Kidney (tissue), 14 donors: ENCODE results near the gene BRDT. TPM values are rescaled to one million over a fixed set of nuclear protein-coding genes. Genes with fewer than 3 reads are reported as not detected.

Source experiments
- DNase-seq, 5 donors: peaks; one replicate each; pipeline ENCODE4 v3.0.0-alpha.2; 2013 to 2020
- FAIRE-seq: peaks from 2 replicates; lab custom pipeline; 2012; peaks lifted over from hg19 to GRCh38; lab: Jason Lieb, UNC
- H3K27ac ChIP-seq, 2 donors: one replicate each; pipeline ENCODE4 v1.7.0; 2013; ENCODE audit warnings: low read depth in 2 of 2, low read length in 2 of 2, inconsistent platforms in 1 of 2
- H3K27me3 ChIP-seq: one replicate; pipeline ENCODE4 v1.7.1; 2013; ENCODE audit warnings: low read length, inconsistent platforms; ENCODE audit not compliant: control insufficient read depth, insufficient read depth
- H3K36me3 ChIP-seq, 3 donors: one replicate each; pipeline versions ENCODE4 v1.7.0 to v1.7.1; 2013; ENCODE audit warnings: low read length in 3 of 3, control low read depth in 1 of 3, inconsistent platforms in 1 of 3; ENCODE audit not compliant: insufficient read depth in 3 of 3, control insufficient read depth in 2 of 3
- H3K4me1 ChIP-seq, 3 donors: one replicate each; pipeline versions ENCODE4 v1.7.0 to v1.7.1; 2013; ENCODE audit warnings: low read length in 3 of 3, inconsistent platforms in 1 of 3, low read depth in 1 of 3; ENCODE audit not compliant: control insufficient read depth in 2 of 3, insufficient read depth in 2 of 3
- H3K4me3 ChIP-seq, 3 donors: one replicate each; pipeline versions ENCODE4 v1.7.0 to v1.8.1; 2013; ENCODE audit warnings: low read length in 3 of 3, control low read depth in 1 of 3, inconsistent platforms in 1 of 3
- H3K9ac ChIP-seq, 3 donors: one replicate each; pipeline versions ENCODE4 v1.7.0 to v1.7.1; 2013; ENCODE audit warnings: low read length in 3 of 3, control low read depth in 1 of 3, inconsistent platforms in 1 of 3
- H3K9me3 ChIP-seq, 3 donors: one replicate each; pipeline versions ENCODE4 v1.7.0 to v1.7.1; 2013; ENCODE audit warnings: low read length in 3 of 3, control low read depth in 1 of 3, inconsistent platforms in 1 of 3; ENCODE audit not compliant: control insufficient read depth in 2 of 3, insufficient read depth in 1 of 3
- CTCF ChIP-seq: IDR thresholded peaks from 3 replicates; pipeline ENCODE4 v1.5.1; 2012; ENCODE audit warnings: mild to moderate bottlenecking, moderate library complexity, borderline replicate concordance; ENCODE audit not compliant: insufficient read depth; ENCODE audit errors: extremely low read depth
- intact Hi-C: fragments of 100-400 bp; cut with DNase I; formaldehyde crosslinking; loops from one replicate; pipeline ENCODE4 v1.11.1; 2022
- polyA plus RNA-seq: library from polyadenylated mRNA; stranded (reverse); fragments of 350-450 nt; fragmentation: Illumina TruSeq; extraction: RNeasy Lipid Tissue Mini Kit (QIAGEN cat#74804); gene quantifications from one replicate; pipeline ENCODE4 v1.2.3, GENCODE V29; 2014; ENCODE audit warnings: low read depth, low replicate concordance; ENCODE audit not compliant: insufficient read depth
- total RNA-seq: library from RNA; stranded (reverse); fragmentation: NEBNext Ultra II Directional; extraction: Animal tissue kit (Norgen Biotek cat#: 25700); gene quantifications from one replicate; pipeline ENCODE4 v1.2.1, GENCODE V29; 2021
- donor health status: control.
- donor health status: control.
- donor health status: control.
- donor health status: control.
- donor health status: control.
- donor health status: DM: yes; HTN: yes; CAD: no.
- donor health status: Normal renal cell carcinoma (clear cell type).

BRDT gene
- total and polyA plus RNA-seq, 2 donors from 2014 or later: not detected

- Histone ChIP-seq H3K4me1 (no peaks in the 10 kb centered on the region), H3K9me3 (no peaks in the 10 kb centered on the region), H3K27ac (no peak overlapping the region), H3K36me3 (no peaks in the 10 kb centered on the region), H3K9ac (no peak overlapping the region), H3K27me3 (no peaks in the 10 kb centered on the region), H3K4me3 (no peak overlapping the region)
- no peak for DNase-seq
- intact Hi-C loops: no loop called here
- TF ChIP-seq CTCF: no peak
- FAIRE-seq: no peak
Measured at GRCh38 chr1:92040971-92041370, 91.8 kb downstream of the BRDT start.

GRCh38 chr1:92043621-92044020 lies 94.4 kb downstream of the BRDT start:
- intact Hi-C loops: no loop called here
- Histone ChIP-seq H3K9ac (no peak overlapping the region), H3K27me3 (no peaks in the 10 kb centered on the region), H3K4me1 (no peaks in the 10 kb centered on the region), H3K9me3 (no peaks in the 10 kb centered on the region), H3K27ac (no peak overlapping the region), H3K36me3 (no peaks in the 10 kb centered on the region), H3K4me3 (no peak overlapping the region)
- no peak for TF ChIP-seq CTCF
- no peak for FAIRE-seq
- no peak for DNase-seq

DNA sequence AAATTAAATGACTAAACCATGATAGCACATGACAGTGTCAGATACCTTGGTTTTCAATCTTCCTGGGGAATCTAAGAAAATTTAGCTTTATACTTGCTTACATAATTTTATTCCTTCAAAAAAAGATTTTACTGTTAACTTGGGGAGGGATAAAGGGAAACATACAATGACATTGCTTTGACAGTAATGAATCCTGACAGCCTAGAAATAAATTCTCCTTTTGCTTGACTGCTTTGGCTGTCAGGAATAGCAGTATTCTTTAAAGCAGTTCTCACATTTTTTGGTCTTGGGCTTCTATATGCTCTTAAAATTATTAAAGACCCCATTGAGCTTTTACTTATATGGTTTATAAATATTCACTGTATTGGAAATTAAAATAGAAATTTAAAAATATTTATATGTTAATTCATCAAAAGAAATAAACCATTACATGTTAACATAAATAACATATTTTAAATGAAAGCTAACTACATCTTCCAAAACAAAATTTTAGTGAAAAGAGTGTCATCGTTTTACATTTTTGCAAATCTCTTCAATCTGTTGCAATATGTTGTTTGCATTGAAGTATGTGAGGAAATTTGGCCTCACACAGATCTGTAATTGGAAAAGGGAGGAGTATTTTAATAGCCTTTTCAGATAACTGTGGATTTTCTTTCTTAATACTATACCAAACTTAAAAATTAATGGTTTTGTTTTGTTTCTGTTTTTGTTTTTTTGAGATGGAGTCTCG lies 96.7 kb downstream of the BRDT start:
- DNase-seq (no peak), FAIRE-seq (peak; percentile 51)
- H3K36me3 ChIP-seq: no peaks in the 10 kb centered on the region
- no peaks in the 10 kb centered on the region for H3K27me3 ChIP-seq
- H3K9me3 ChIP-seq: no peaks in the 10 kb centered on the region
- TF ChIP-seq CTCF: no peak
- no peaks in the 10 kb centered on the region for H3K4me1 ChIP-seq
- no peak overlapping the region for H3K27ac ChIP-seq
- intact Hi-C loops: no loop called here
- H3K4me3 ChIP-seq: no peak overlapping the region
- H3K9ac ChIP-seq: no peak overlapping the region

DNA sequence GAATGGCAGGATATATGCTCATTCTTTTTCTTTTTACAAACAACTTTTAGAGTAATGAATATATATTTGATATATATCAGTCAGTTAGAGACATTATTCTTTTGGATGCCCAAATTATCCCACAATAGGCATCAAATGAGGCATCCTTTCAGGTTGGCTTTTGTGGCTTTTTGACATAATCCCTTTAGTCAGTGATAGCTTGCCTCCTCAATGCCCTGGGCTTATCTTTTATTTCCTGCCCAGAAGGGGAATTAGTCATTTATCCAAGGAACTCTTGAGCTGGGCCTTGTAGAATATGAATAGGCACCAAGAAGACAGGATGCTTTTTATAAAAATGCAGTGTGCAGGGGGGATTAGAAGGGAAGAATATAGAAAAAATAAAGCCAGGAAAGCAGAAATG lies 102.7 kb downstream of the BRDT start:
- H3K27ac ChIP-seq: no peak overlapping the region
- H3K9me3 ChIP-seq: no peaks in the 10 kb centered on the region
- intact Hi-C loops: no loop called here
- FAIRE-seq (no peak), DNase-seq (no peak)
- H3K9ac ChIP-seq: no peak overlapping the region
- H3K4me3 ChIP-seq: no peak overlapping the region
- no peaks in the 10 kb centered on the region for H3K36me3 ChIP-seq
- no peaks in the 10 kb centered on the region for H3K27me3 ChIP-seq
- no peak for TF ChIP-seq CTCF
- no peaks in the 10 kb centered on the region for H3K4me1 ChIP-seq
